ENCODE results near the gene FNDC7.
"Not testable (repeated sequence)": the region's sequence is repeated elsewhere in the genome, so short reads cannot be mapped to it uniquely, and the experiment has no call there.

Gene FNDC7, protein sequence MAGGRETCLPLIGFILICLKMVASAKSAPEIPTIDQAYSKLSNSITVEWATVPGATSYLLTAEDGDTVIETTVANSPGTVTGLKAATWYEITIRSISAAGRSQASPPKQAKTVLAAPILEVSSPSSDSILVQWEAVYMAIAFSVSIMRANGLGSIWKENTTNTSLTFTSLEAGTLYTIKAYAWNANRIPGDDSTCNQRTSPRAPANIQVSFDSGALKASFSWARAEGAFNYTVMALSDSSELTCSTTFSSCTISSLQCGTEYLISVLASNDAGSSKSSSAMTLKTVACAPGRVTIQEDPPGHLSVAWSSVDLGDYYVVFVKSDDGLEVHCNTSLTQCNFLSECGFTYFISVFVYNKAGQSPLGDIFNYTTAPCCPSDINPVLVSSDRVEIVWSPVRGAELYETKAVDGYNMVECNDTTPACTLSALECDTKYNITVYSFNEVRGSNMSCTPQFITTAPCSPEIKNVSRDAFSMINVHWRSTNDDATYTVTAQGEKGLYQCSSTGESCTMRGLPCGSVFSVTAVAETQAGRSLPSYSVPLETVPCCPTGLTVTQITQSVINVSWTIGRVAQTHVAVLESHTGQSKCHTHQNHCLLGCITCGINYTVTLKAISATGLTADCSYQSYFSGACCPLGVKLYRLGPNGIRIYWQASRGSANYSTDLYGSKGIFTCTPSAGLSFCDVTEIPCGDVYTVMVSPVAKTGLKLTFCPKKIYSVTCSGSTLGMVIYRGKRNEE

DNA sequence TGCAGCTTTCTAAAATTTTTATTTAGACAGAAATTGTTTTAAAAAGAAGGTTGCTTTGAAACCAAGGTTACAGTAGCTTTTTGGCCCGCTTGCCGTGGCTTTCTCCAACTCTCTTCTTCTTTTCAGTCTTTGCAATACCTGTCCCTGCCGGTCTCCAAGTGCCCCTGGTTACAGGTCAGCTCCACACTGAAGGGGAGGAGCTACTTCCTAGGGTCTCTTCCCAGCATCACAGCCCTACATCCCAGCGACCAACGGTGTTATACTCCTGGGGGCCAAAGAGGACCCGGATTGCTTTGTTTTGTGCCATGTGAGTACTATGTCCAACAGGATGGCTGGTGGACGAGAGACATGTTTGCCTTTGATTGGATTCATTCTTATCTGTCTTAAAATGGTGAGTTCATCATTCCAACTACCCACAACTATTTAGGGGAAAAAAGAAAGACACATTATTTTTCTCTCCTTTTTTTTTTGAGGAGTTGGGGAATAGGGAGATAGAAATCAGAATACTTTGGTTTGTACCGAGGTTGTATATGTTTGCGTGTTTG, at the start of gene FNDC7:
TSS of gene FNDC7 (plus strand) at position 303 of the 545 bp plus-strand sequence. CDS start at position 329, 26 bp downstream.
- DNase-seq = no peak

DNA sequence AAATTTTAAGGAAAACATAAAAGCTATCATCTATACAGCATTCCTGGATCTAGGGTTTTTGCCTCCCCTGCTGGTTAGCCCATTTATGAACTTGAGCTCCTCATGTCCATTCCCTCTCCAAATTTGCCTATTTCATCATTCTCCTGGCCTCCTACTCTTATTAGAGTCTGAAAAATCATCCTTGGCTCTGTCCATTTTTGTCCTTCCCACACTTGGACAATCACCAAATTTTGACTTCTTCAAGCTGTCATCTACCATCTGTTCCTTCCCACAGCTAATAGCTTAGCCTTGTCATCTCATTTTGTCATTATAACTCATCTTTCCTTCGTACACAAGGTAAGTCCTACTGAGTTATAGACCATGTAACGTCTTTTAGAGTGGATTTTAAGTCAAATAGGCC, 49.6 kb upstream of the FNDC7 start:
- no peak for DNase-seq

DNA sequence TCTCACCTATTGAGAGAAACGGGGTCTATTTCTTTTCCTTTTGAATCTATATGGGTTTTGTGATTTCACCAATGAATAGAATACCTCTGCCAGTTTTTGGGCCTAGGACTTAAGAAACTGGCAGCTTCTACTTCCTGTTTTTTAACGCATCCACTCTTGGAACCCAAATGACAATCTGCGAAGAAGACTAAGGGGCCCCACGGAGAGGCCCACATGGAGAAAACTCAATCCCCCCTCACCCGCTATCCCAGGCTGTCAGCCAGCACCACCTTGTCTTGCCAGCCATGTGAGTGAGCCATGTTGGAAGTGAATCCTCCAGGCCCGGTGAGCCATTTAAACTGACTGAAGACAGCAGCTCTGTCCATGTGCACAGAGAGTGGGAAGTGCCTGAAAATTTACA, 48.2 kb upstream of the FNDC7 start:
- no peak for DNase-seq

DNA sequence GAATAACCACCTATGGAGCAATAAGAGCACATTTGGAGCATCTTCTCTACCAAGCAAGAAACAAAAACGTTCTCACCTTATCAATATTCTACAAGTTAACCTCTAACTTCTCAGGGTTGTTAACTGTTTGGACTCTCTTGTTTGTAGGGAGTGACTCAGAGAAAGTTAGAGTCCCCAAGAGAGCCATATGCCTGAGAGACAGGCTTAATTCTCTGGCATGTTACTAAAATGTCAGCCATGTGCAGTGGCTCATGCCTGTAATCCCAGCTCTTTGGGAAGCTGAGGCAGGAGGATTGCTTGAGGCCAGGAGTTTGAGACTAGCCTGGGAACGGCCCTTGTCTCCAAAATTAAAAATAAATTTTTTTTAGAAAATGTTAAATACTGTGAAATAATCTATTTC, 47.6 kb upstream of the FNDC7 start:
- no peak for DNase-seq

DNA sequence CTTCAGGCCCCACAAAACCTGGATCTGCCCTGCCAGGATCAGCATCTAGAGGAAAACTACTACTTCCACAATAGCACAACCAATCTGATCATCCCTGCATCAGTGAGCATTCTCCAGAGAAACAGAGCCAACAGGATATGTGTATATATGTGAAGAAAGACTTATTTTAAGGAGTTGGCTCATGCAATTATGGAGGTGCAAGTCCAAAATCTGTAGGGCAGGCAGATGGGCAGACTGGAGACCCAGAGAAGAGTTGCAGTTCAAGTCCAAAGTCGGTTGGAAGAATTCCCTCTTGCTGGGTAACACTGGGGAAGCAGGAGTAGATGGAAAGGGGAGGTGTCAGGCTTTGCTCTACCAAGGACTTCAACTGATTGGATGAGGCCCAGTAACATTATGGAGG, 46.9 kb upstream of the FNDC7 start:
- DNase-seq = no peak

DNA sequence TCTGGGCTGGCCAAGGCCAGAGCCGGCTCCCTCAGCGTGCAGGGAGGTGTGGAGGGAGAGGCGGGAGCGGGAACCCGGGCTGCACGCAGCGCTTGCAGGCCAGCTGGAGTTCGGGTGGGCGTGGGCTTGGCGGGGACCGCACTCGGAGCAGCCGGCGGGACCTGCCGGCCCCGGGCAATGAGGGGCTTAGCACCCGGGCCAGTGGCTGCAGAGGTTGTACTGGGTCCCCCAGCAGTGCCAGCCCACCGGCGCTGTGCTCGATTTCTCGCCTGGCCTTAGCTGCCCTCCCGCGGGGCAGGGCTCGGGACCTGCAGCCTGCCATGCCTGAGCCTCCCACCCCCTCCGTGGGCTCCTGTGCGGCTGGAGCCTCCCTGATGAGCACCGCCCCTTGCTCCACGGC, 45.3 kb upstream of the FNDC7 start:
- DNase-seq = not testable (repeated sequence)

DNA sequence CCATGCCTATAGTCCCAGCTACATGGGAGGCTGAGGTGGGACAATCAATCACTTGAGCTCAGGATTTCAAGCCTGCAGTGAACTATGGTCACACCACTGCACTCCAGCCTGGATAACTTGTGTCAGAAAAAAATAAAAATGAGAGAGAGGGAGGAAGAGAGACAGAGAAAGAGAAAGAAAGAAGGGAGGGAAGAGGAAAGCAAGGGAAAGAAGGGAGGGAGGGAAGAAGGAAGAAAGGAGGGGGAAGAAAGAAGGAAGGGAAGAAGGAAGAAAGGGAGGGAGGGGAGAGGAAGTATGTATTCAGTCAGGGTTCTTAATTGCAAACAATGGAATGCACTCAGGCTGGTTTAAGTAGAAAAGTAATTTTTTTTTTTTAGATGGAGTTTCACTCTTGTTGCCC, 43.9 kb upstream of the FNDC7 start:
- no peak for DNase-seq

DNA sequence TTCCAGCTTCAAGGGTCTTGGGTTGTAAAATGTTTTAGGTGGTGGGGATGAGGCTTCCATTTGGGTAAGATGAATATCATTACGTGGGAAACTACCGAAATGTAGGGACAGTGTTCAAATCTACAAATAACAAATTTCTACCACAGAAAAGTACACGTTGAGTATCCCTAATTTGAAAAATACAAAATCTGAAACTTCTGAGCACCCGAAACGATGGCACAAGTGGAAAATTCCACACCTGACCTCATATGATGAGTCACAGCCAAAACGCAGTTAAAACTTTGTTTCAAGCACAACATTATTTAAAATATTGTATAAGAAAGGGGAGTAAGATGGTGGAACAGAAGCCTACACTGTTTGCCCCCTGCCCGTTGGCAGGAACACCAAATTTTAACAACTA, 43.0 kb upstream of the FNDC7 start:
- DNase-seq = no peak

DNA sequence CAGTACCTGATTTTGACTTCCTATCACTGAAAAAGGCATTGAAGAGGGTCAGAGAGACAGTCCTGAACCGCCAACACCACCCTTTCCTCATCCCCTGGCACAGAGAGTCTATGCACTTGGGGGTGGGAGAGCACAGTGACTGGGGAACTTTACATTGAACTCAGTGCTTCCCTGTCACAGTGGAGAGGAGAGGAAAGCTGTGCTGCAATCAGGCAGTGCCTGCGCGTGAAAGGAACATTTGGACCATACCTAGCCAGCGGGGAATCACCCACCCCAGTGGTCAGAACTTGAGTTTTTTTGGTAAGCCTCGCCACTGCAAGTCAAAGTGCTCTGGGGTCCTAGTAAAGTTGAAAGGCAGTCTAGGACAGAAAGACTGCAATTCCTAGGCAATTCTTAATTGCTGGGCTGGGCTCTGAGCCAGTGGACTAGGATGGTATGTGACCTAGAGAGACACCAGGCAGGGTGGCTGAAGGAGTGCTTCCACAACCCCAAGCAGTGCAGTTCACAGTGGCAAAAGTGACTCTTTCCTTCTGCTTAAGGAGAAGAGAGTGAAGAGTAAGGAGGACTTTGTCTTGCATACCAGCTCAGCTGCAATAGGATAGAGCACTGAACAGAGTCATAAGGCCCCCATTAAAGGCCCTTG, 42.5 kb upstream of the FNDC7 start:
- no peak for DNase-seq

DNA sequence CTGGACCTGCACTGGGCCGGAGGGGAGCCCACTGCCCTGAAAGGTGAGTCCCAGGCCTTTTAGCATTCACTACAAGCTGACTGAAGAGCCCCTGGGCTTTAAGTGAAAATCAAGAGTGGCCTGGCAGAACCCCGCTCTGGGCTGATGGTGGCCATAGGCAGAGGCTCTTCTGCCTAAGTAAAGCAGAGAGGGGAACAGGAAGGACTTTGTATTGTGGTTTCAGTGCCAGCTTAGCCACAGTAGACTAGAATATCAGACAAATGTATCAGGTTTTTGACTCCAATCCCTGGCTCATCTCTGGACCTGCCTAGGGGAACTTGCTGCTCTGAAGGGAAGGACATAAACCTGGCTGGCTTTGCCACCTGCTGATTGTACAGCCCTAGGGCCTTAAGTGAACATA, 41.6 kb upstream of the FNDC7 start:
- DNase-seq = no peak

DNA sequence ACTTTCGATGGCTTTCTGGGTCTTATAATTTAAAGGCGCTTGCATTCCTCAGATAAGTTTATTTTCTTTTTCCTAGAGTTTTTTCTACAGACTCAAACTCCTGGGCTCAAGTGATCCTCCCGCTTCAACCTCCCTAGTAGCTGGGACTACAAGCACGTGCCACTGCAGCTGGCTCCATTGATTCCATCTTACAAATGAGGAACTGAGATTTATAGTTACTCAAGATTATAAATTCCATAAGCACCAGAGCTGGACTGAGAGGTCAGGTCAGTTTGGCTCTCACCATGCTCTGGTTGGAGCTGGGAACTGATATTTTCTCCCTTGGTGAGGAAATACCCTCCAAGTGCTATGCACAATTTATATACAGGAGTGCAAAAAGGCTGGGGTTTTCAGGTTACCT, 34.0 kb upstream of the FNDC7 start:
- DNase-seq = no peak

DNA sequence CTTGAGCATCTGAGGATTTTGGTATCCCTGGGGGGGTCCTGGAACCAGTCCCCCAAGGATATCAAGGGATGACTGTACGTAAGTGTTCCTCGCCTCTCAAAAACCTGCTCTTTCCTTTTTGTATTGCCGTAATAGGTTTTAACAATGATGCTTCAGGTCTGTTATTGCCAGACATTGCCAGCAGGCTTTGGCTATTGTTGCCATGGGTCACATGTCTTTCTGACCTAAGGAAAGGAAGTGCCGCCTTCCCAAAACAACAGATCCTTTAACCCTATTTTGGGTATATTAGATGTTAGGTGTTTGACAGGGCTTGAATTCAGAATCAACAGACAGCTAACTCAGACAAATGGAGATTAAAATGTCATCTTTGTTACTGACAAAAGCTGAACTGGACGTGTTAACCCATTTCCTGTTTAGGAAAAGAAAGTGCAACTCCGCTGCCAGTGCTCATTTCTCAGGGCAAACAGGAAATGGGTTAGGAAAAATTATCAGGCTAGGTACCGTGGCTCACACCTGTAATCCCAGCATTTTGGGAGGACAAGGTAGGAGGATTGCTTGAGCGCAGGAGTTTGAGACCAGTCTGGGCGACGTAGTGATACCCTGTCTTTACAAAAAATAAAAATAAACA, 33.0 kb upstream of the FNDC7 start:
- DNase-seq = no peak

DNA sequence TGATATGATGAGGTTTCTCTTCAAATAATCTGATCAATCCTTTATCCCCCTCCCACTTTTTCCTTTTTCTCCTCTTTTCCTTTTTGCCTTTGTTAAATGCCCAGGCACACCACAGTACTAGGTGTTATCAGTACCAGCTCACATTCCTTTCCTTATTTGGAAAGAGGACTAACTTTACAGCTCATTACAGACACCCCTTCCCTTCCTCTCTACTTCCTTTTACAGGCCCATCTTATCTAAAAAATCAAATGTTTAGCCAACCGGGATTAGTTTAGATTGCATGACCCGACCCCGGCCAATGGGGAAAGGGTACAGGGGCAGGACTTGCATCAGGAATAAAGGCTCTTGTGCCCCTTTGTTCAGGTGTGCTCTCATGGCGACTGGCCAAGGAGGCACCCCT, 31.0 kb upstream of the FNDC7 start:
- DNase-seq = not testable (repeated sequence)

DNA sequence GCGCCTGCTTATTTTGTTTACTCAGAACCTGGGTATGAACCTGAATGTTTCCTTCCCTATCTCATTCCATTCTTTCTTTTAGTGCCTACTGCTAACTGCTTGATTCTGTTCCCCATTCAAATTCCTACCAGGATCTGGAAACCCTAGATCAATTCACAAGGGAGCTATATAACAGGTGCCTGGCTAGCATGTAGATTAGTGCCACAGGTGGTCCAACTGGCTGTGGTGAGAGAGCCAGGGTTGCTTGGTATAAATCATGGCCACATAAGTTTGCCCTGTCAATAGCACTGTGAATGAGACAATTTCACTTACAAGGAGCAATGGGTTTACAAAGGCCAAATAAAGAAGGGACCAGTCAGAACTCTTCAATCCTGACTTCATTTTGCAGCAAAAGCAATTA, 27.2 kb upstream of the FNDC7 start:
- no peak for DNase-seq

DNA sequence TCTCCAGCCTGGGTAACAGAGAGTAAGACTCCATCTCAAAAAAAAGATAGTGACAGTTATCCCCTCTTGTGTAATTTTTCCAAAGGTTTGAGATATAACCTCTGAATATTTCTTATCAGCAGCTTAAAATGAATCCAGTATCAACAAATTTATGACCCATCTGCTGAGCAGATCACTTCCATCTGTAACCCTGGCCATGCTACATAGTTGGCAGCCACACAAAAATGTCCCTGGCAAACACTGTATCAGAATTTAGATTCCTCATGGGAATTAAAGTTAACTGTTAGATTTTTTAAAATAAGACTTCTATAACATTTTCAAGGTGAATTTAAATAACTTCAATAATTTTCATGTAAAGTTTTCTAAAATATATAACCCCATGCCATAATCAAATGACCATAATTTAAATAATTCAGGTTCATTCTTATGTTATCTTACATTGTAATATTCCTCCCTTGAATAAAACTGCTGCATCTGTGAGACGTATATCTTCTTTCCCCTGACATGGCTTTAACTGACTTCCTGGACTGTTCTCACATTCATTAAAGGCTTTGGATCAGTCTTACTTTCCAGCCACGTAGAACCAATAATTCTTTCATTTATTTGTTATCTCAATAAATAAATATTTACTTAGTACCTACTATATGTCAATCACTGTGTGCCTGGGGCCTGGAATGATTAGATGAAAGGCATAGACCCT, 25.9 kb upstream of the FNDC7 start:
- no peak for DNase-seq

DNA sequence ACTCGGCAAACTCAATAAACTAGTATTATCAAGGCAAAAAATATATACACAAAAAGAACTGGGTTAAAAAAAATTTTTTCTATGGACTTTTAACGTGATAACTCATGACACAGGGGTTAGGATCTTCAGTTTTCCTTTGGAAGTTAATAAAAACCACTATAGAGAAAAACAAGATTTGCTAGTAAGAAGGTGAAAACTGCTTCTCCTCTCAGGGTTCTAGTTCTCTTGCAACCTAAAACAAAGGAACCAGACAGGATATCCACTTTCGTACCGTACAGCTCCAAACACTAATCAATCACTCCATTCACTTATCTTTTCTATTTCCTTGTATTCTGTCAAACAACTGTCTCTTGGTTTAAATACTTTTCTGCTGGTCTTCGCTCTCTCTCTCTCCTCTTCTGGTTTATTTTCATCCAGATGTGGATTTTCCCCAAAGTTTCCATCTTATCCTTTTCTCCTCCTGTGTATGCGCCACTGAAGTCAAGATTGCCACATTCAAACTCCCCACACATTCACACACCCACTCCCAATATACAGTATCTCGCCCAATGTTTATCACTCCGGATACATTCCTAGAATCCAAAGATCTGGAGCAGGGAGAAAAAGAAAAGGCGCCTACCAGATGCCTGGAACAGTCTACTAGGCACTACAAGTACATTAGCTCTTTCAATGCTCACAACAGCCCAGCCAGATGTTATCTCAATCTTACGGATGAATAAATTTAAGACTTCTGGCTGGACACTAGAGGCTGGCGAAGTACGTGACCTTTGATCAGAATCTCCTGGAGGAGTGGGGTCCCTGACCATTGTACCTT, 21.4 kb upstream of the FNDC7 start:
- DNase-seq = no peak

DNA sequence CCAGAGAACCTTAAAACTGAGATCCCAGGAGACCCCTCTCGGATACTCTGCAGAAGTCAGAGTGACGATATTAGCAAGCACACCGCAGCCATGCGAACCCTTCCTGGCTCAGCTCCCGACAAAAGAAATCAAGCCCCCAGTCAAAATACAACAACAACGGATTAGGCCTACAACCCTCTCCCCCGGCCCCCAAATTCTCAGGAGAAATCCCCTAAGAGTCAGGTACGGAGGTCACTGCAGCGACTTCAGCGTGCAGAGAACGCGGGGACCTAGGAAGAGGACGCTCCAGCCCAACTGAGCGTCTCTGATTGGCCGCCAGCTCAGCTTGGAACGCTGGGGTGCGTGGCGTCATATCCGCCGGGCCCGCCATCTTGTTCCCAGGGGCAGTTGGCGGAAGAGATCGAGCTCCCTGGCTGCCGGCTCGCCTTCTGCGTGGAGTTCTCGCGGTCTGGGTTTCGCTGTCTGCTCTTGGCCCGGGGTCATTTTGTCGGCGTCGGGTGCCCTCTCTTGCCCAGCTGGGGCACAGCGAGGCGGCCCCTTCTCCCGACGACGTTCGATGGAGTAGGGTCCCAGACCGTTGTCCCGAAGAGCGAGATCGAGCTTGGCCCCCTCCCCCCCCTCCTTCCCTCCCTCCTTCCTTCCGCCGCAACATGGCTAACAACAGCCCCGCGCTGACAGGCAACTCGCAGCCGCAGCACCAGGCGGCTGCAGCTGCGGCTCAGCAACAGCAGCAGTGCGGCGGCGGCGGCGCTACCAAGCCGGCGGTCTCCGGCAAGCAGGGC, 20.6 kb upstream of the FNDC7 start, which contains the start of gene PRPF38B:
TSS of gene PRPF38B (plus strand) at position 369 of the 782 bp plus-strand sequence. CDS start at position 651, 282 bp downstream.
- peak; percentile 91 to 93 for DNase-seq

DNA sequence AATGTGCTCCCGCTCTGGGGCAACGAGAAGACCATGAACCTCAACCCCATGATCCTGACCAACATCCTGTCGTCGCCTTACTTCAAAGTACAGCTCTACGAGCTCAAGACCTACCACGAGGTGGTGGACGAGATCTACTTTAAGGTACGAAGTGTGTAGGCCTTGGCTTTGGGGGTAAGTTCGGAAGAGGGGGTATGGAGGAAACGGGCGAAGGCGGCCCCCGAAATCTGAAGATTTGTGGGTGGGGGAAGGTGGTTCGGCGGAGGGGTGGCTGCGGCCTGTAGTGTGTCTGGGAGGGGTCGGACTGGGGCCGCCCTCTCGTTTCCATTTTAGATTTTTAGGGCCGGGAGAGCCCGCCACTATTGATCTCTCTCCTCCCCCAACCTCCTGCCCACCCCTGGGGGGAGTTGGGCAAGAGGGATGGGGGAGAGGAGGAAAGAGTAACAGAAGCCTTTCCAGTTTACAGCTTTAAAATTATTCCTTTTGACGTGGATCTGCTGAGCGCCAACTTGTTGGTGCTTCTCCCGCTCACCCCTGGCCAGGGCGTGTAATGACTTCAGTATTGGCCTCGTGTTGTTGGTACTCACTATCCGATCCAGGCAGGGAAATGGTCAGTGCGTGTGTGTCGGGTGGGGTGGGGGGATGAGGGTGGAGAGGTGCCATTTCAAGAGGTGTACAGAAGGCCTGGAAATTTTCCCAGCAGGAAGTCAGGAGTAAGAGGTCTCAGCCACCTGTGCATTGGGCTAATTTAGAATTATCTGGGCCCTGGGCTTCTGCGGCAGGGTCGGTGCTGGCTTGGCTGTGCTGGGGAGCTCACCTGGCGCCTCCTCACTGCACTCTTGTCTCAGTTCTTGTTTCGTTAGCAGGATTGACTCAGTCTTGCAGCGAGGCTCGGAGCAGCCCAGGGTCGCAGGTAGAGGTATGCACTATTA, 19.7 kb upstream of the FNDC7 start:
- peak in 1 of 2 donors; percentile 63 for DNase-seq

DNA sequence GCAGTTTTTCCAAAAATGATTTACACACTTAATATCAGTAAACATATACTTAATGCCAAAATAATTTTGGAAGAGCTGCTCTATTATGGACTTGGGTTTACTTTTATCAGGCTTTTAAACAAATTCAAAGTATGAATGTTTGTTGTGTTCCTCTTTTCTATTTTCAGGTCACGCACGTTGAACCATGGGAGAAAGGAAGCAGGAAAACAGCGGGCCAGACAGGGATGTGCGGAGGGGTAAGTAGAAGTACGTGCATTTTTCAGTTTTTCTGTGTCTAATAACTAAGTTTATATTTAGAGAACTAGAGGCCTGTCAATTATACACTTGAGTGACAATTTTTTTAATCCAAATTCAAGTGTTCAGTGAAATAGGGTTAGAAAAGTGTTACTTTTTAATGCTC, 17.2 kb upstream of the FNDC7 start:
- peak in 1 of 2 donors; percentile 27 for DNase-seq
